Measurements from ENCODE around the gene HSD17B12. TPM values are rescaled to one million over a fixed set of nuclear protein-coding genes. Genes with fewer than 3 reads are reported as not detected.

HSD17B12 gene
- total RNA-seq, 1 donor: 122 TPM

- H3K27me3 ChIP-seq (ENCODE audit: insufficient read depth, low read length): no peaks in the 10 kb centered on the region
- peak overlapping the region; percentile 44 for H3K4me3 ChIP-seq (ENCODE audit: insufficient read depth, low read length)
- H3K27ac ChIP-seq (ENCODE audit: low read depth, low read length): peak overlapping the region; percentile 75
- H3K4me2 ChIP-seq (ENCODE audit: insufficient read depth, low read length): peak overlapping the region; percentile 78
- H3K36me3 ChIP-seq (ENCODE audit: insufficient read depth, low read length): peaks cover 9% of the 10 kb centered on the region
- H3K9me3 ChIP-seq (ENCODE audit: low read depth, low read length): no peaks in the 10 kb centered on the region
- peak; percentile 96 for DNase-seq (ENCODE audit: insufficient read length, low spot score, missing footprints)
- peaks cover 18% of the 10 kb centered on the region for H3K4me1 ChIP-seq (ENCODE audit: insufficient read depth, low read length)
- no peaks in the 10 kb centered on the region for H3K79me2 ChIP-seq (ENCODE audit: insufficient read depth, low read length)
- peaks cover 17% of the 10 kb centered on the region for H4K20me1 ChIP-seq (ENCODE audit: insufficient read depth, low read length)
- H2AFZ ChIP-seq (ENCODE audit: low read length): no peak overlapping the region
- TF ChIP-seq, protein P1, sequence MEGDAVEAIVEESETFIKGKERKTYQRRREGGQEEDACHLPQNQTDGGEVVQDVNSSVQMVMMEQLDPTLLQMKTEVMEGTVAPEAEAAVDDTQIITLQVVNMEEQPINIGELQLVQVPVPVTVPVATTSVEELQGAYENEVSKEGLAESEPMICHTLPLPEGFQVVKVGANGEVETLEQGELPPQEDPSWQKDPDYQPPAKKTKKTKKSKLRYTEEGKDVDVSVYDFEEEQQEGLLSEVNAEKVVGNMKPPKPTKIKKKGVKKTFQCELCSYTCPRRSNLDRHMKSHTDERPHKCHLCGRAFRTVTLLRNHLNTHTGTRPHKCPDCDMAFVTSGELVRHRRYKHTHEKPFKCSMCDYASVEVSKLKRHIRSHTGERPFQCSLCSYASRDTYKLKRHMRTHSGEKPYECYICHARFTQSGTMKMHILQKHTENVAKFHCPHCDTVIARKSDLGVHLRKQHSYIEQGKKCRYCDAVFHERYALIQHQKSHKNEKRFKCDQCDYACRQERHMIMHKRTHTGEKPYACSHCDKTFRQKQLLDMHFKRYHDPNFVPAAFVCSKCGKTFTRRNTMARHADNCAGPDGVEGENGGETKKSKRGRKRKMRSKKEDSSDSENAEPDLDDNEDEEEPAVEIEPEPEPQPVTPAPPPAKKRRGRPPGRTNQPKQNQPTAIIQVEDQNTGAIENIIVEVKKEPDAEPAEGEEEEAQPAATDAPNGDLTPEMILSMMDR (IDR thresholded peaks at IDR 0.05; ENCODE audit: extremely low read depth, low read depth, low read length): no peak
These were observed 150.4 kb downstream of the HSD17B12 start for GRCh38 chr11:43830928-43831440.

- Histone ChIP-seq H3K4me3 (ENCODE audit: insufficient read depth, low read length) (no peak overlapping the region), H4K20me1 (ENCODE audit: insufficient read depth, low read length) (peaks cover 17% of the 10 kb centered on the region), H3K27ac (ENCODE audit: low read depth, low read length) (no peak overlapping the region), H3K27me3 (ENCODE audit: insufficient read depth, low read length) (no peaks in the 10 kb centered on the region), H2AFZ (ENCODE audit: low read length) (no peak overlapping the region), H3K4me2 (ENCODE audit: insufficient read depth, low read length) (no peak overlapping the region), H3K36me3 (ENCODE audit: insufficient read depth, low read length) (peaks cover 9% of the 10 kb centered on the region), H3K4me1 (ENCODE audit: insufficient read depth, low read length) (peaks cover 18% of the 10 kb centered on the region), H3K79me2 (ENCODE audit: insufficient read depth, low read length) (no peaks in the 10 kb centered on the region), H3K9me3 (ENCODE audit: low read depth, low read length) (no peaks in the 10 kb centered on the region)
- no peak for DNase-seq (ENCODE audit: insufficient read length, low spot score, missing footprints)
- TF ChIP-seq, protein P1 (IDR thresholded peaks at IDR 0.05; ENCODE audit: extremely low read depth, low read depth, low read length): no peak
These were observed 152.0 kb downstream of the HSD17B12 start for GRCh38 chr11:43832536-43832935.

DNA sequence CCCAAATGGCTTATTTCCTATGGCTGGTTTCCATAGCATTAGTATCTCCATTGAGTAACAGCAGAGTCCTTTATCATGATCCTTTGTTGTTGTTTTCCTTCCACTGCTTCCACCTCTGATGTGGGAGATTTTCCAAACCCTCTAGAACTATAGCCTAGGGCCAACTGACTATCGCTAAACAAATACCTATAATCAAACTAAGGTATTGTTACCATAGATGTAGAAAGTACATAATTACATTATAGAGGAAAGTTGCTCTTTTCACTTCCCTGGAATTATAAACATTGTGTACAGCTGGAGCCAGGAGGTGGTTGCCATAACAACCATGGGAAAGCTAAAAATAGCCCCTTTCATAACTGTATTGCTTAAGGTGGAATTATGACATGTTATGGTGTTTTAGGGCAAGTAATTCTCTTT lies 153.1 kb downstream of the HSD17B12 start:
- no peaks in the 10 kb centered on the region for H3K9me3 ChIP-seq (ENCODE audit: low read depth, low read length)
- H2AFZ ChIP-seq (ENCODE audit: low read length): no peak overlapping the region
- H3K36me3 ChIP-seq (ENCODE audit: insufficient read depth, low read length): peaks cover 13% of the 10 kb centered on the region
- no peaks in the 10 kb centered on the region for H3K27me3 ChIP-seq (ENCODE audit: insufficient read depth, low read length)
- no peak overlapping the region for H3K27ac ChIP-seq (ENCODE audit: low read depth, low read length)
- H3K4me1 ChIP-seq (ENCODE audit: insufficient read depth, low read length): peaks cover 18% of the 10 kb centered on the region
- peaks cover 17% of the 10 kb centered on the region for H4K20me1 ChIP-seq (ENCODE audit: insufficient read depth, low read length)
- TF ChIP-seq, protein P1 (IDR thresholded peaks at IDR 0.05; ENCODE audit: extremely low read depth, low read depth, low read length): no peak
- H3K4me3 ChIP-seq (ENCODE audit: insufficient read depth, low read length): no peak overlapping the region
- H3K4me2 ChIP-seq (ENCODE audit: insufficient read depth, low read length): no peak overlapping the region
- no peak for DNase-seq (ENCODE audit: insufficient read length, low spot score, missing footprints)
- H3K79me2 ChIP-seq (ENCODE audit: insufficient read depth, low read length): no peaks in the 10 kb centered on the region

GRCh38 chr11:43834286-43834685 lies 153.7 kb downstream of the HSD17B12 start:
- H3K27ac ChIP-seq (ENCODE audit: low read depth, low read length): no peak overlapping the region
- H3K9me3 ChIP-seq (ENCODE audit: low read depth, low read length): no peaks in the 10 kb centered on the region
- H3K79me2 ChIP-seq (ENCODE audit: insufficient read depth, low read length): no peaks in the 10 kb centered on the region
- peaks cover 17% of the 10 kb centered on the region for H4K20me1 ChIP-seq (ENCODE audit: insufficient read depth, low read length)
- TF ChIP-seq, protein P1 (IDR thresholded peaks at IDR 0.05; ENCODE audit: extremely low read depth, low read depth, low read length): no peak
- H3K4me2 ChIP-seq (ENCODE audit: insufficient read depth, low read length): no peak overlapping the region
- H3K4me1 ChIP-seq (ENCODE audit: insufficient read depth, low read length): peaks cover 18% of the 10 kb centered on the region
- DNase-seq (ENCODE audit: insufficient read length, low spot score, missing footprints): no peak
- H3K4me3 ChIP-seq (ENCODE audit: insufficient read depth, low read length): no peak overlapping the region
- no peak overlapping the region for H2AFZ ChIP-seq (ENCODE audit: low read length)
- no peaks in the 10 kb centered on the region for H3K27me3 ChIP-seq (ENCODE audit: insufficient read depth, low read length)
- H3K36me3 ChIP-seq (ENCODE audit: insufficient read depth, low read length): peaks cover 14% of the 10 kb centered on the region

All from osteoblast (primary cell).